Bronchial epithelial cell (primary cell): ENCODE results near the gene SLC6A7. TPM values are rescaled to one million over a fixed set of nuclear protein-coding genes. Genes with fewer than 3 reads are reported as not detected.

Experiments used
- DNase-seq: peaks from one replicate; pipeline ENCODE4 v3.0.0-alpha.2; 2010; ENCODE audit warnings: low read depth
- FAIRE-seq: peaks from 2 replicates; lab custom pipeline; 2011; peaks lifted over from hg19 to GRCh38; lab: Jason Lieb, UNC
- H3K27me3 ChIP-seq: 2 replicates; pipeline ENCODE4 v1.5.1; 2011; ENCODE audit warnings: low read length; ENCODE audit not compliant: control insufficient read depth, insufficient read depth
- H3K36me3 ChIP-seq: 2 replicates; pipeline ENCODE4 v1.5.1; 2011; ENCODE audit warnings: low read length; ENCODE audit not compliant: control insufficient read depth, insufficient read depth
- H3K4me3 ChIP-seq: 2 replicates; pipeline ENCODE4 v1.5.1; 2011; ENCODE audit warnings: mild to moderate bottlenecking, low read depth, low read length, control low read depth
- total RNA-seq: library from RNA; depleted of rRNA; stranded (reverse); fragments of >200 nt; gene quantifications from 2 replicates; pipeline ENCODE4 v1.2.1, GENCODE V29; 2014
- TF ChIP-seq, protein P1 (sequence below): IDR thresholded peaks from 2 replicates; pipeline ENCODE4 v1.5.1; 2011; ENCODE audit warnings: mild to moderate bottlenecking, moderate library complexity, low read length, control low read depth, inconsistent platforms; ENCODE audit not compliant: insufficient read depth, severe bottlenecking

Gene SLC6A7
- total RNA-seq, 1 donor from 2014 or later: not detected

DNA sequence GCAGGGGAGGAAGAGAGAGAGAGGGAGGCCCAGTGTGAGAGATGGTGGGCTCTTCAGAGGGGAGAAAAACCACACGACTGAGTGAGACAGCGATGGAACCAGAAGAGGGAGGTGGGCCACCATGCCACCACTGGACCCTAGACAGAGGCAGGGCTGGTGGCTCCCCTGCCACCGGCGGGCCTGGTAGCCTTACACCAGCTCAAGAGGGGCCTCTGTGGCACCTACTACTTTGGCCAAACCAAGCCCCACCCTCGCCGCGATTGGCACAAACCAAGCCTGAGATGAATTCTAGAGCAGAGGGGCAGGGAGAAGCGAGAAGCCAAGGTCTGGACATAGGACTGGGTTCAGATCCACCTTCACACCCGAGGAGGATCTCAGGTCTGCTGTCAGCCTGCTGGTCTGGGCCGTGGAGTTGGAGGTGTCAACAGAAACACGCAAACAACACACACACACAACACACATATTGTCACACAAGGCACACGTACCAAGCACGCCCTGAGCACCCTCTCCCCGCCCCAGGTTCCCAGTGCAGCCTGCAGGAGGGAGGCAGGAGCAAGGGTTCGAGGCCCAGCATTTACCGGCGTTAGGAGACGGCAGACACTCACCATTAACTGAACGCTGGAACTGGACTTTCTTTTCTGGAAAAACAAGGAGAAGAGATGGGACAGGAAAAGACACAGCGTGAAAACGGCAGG is 49.4 kb downstream of the SLC6A7 start:
- no peak overlapping the region for H3K4me3 ChIP-seq
- FAIRE-seq (no peak), DNase-seq (no peak)
- H3K27me3 ChIP-seq: peaks cover 6% of the 10 kb centered on the region
- TF ChIP-seq, protein P1, sequence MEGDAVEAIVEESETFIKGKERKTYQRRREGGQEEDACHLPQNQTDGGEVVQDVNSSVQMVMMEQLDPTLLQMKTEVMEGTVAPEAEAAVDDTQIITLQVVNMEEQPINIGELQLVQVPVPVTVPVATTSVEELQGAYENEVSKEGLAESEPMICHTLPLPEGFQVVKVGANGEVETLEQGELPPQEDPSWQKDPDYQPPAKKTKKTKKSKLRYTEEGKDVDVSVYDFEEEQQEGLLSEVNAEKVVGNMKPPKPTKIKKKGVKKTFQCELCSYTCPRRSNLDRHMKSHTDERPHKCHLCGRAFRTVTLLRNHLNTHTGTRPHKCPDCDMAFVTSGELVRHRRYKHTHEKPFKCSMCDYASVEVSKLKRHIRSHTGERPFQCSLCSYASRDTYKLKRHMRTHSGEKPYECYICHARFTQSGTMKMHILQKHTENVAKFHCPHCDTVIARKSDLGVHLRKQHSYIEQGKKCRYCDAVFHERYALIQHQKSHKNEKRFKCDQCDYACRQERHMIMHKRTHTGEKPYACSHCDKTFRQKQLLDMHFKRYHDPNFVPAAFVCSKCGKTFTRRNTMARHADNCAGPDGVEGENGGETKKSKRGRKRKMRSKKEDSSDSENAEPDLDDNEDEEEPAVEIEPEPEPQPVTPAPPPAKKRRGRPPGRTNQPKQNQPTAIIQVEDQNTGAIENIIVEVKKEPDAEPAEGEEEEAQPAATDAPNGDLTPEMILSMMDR: no peak
- no peaks in the 10 kb centered on the region for H3K36me3 ChIP-seq

DNA sequence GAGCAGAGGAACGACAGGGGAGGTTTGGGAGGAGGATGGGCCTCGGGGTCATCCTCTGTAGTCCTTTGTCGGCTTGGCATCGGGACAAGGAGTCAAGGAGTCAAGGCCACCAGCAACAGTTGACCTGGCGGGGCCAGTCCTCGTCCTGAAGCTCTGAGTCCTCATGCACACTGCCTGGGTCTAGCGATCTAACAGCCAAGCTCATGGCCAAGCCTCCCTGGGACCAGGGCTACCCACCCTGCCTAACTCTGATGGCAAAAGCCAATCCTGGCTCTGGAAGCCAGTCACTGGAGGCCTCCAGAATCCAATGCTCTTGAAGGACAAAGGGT is 49.9 kb downstream of the SLC6A7 start:
- H3K4me3 ChIP-seq: no peak overlapping the region
- no peaks in the 10 kb centered on the region for H3K36me3 ChIP-seq
- peaks cover 6% of the 10 kb centered on the region for H3K27me3 ChIP-seq
- no peak for DNase-seq
- TF ChIP-seq, protein P1: no peak
- peak; percentile 60 for FAIRE-seq

DNA sequence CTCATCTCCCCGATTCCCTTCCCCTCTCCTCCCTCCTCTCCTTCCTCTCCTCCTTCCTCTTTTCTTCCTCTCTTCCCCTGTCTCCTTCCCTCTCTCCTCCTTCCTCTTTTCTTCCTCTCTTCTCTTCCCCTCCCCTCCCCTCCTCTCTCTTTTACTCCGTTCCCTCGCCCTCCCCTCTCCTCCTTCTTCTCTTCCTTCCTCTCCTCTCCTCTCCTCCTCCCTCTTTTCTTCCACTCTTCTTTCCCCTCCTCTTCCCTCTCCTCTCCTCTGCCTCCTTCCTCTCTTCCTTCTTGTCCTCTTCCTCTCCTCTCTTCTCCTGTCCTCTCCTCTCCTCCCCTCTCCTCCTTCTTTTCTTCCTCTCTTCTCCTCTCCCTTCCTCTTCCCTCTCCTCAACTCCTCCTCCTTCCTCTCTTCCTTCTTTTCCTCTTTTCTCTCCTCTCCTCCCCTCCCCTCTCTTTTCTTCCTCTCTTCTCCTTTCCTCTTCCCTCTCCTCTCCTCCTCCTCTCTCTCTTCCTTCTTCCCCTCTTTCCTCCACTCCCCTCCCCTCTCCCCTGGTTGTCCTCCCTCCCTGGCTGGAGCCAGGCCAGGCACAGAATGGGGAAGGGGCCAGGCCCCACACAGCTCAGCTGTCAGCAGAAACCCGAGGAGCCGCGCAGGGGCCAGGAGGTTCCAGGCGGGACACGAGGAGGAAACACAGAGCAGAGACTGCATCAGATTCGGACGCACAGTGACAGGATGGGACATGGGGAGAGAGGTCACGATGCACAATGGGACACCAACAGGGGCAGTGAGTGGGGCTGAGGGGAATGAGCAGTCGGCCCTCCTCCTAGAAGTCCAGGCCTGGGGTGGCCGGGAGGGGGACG is 51.7 kb downstream of the SLC6A7 start:
- Histone ChIP-seq H3K36me3 (no peaks in the 10 kb centered on the region), H3K4me3 (no peak overlapping the region), H3K27me3 (peaks cover 9% of the 10 kb centered on the region)
- TF ChIP-seq, protein P1: no peak
- DNase-seq: no peak
- no peak for FAIRE-seq

DNA sequence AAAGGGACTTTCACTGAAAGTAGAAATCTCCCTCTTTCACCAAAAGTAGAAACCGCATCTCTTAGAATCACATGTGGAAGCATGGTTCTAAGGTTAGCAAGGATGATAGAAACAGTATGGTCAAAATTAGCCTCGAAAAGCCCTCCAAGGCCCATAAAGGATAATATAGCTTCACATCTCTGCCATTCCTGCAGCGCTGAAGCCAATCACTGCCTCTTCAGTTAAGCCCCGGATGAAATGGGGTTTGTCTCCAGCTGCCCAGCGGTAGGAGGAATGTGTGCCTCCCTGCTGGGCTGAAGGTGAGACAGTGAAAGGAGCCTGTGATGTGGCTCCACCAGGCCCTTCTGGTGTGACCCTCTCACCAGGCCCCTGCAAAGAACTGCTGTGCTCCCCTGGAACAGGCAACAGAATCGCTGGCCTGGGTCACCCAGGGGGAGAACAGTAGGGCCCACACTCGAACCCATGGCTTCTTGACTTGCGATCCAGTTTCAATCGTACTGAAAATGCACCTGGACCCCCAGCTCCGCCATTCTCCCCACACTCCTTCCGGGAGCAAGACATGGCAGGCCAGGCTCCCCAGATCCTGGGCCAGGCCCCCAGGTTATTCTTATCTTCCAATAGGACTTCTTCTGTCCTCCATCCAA is 52.5 kb downstream of the SLC6A7 start:
- Histone ChIP-seq H3K27me3 (peaks cover 9% of the 10 kb centered on the region), H3K4me3 (no peak overlapping the region), H3K36me3 (no peaks in the 10 kb centered on the region)
- FAIRE-seq: no peak
- DNase-seq: no peak
- TF ChIP-seq, protein P1: no peak

DNA sequence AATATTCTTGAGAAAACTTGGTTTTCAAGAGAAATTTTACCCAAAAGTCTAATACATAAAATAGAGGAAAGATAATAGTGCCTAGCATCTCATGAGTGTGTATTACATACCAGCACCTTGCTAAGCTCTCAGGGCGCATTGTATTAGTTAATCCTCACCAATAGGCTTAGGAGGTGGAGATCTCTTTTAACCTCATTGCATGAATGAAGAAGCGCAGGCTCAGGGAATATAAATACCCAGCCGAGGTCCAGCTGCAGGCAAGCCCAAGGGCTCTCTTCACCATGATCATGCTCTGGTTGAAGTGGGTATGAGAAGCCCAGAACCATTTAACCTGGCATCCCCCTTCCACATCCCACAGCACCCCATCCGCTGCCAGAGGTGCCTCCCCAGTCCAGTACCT is 53.7 kb downstream of the SLC6A7 start:
- Histone ChIP-seq H3K36me3 (no peaks in the 10 kb centered on the region), H3K27me3 (peaks cover 9% of the 10 kb centered on the region), H3K4me3 (no peak overlapping the region)
- DNase-seq (no peak), FAIRE-seq (no peak)
- TF ChIP-seq, protein P1: no peak
